Measurements from ENCODE around the gene MPPED1.

The MPPED1 gene

DNA sequence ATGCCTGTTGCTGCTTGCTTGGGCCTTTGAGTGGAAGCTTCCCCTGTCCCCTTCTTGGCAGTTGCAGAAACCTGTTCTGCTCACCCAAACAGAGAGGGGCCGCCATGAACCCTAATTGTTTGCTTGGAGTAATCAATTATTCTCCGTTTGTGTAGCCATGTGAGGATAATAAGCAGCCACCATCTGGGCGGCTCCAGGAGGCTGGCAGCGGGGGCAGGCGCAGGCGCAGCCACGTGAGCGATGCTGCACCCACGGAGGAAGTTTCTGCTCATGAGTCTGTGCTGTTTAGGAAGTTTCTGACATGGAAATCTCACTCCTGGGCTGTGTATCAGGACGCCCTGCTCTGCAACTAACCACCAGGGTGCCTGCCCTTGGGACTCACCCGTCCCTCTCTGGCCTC is 90.1 kb downstream of the MPPED1 start:
- no peak overlapping the region for H3K4me3 Mint-ChIP-seq
- H3K9me3 Mint-ChIP-seq: no peaks in the 10 kb centered on the region
- H3K27ac Mint-ChIP-seq: no peak overlapping the region
- ATAC-seq (replicated peaks) (no peak), DNase-seq (no peak)
- no peaks in the 10 kb centered on the region for H3K4me1 Mint-ChIP-seq
- H3K36me3 Mint-ChIP-seq: no peaks in the 10 kb centered on the region
- H3K27me3 Mint-ChIP-seq: no peaks in the 10 kb centered on the region

DNA sequence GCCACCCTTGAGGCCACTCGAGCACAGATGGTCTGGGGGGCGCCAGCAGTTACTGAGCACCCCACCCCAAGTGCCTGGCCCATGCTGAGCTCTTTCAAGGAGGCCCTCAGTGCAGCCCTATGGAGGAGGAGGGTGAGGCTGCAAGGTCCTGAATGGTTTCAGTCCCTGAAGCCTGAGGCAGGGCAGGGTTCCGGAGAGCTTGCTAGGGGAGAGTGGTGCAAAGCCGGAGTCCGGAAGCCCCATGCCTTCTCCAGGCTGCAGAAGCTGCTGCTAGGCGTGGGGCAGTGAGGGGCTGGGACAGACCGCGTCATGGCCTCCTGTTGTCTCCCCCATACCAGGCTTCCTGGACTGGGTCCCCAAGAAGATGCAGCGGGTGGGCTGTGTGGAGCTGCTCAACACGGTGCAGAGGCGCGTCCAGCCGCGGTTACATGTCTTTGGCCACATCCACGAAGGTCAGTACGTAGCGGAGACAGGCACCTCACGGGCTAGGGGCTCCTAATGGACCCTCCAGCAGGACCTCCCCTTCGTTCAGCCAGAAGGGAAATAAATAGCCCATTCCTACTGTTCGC is 90.6 kb downstream of the MPPED1 start:
- H3K4me1 Mint-ChIP-seq: no peaks in the 10 kb centered on the region
- ATAC-seq (replicated peaks): no peak

DNA sequence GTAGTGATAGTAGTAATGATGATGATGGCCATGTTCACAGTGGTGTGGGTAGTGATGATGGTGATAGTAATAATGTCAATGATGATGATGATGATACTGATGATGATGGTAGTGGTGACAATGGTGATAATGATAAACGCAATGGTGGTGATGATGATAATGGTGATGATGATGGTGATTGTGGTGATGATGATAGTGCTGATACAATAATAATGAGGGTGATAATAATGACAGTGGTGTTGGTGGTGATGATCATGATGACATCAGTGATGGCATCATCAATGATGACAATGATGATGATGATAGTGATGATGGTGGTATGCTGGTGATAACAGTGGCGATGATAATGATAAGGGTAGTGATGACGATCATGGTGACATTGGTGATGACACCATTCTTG is 92.3 kb downstream of the MPPED1 start:
- ATAC-seq (replicated peaks): no peak
- no peak for DNase-seq
- Mint-ChIP-seq H3K36me3 (no peaks in the 10 kb centered on the region), H3K4me3 (no peak overlapping the region), H3K9me3 (no peaks in the 10 kb centered on the region), H3K27ac (no peak overlapping the region), H3K27me3 (no peaks in the 10 kb centered on the region), H3K4me1 (no peaks in the 10 kb centered on the region)

More for the DNA sequence above, 90.6 kb downstream of the MPPED1 start:
- no peaks in the 10 kb centered on the region for H3K36me3 Mint-ChIP-seq
- no peak overlapping the region for H3K4me3 Mint-ChIP-seq
- no peak for DNase-seq
- no peaks in the 10 kb centered on the region for H3K27me3 Mint-ChIP-seq
- no peak overlapping the region for H3K27ac Mint-ChIP-seq
- no peaks in the 10 kb centered on the region for H3K9me3 Mint-ChIP-seq

DNA sequence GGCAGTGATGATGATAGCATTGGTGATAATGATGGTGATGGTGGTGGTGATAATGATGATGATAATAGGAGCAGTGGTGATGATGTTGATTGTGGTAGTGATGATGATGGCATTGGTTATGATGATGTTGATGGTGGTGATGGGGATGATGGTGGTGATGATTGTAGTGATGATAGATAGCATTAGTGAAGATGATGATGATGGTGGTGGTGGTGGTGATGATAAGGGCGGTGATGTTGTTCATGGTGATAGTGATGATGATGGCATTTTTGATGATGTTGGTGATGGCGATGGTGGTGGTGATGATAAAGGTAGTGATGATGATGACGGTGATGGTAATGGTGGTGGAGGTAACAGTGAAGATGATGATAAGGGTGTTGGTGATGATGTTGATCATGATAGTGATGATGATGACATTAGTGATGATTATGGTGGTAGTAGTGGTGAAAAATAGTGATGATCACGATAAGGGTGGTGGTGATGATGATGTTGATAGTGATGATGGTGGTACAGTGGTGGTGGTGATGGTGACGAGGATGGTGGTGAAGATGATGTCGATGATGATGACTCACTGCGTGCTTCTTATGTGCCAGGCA is 93.0 kb downstream of the MPPED1 start:
- no peaks in the 10 kb centered on the region for H3K4me1 Mint-ChIP-seq
- H3K9me3 Mint-ChIP-seq: peaks cover 2 to 4% of the 10 kb centered on the region in 2 donors
- ATAC-seq (replicated peaks) (no peak), DNase-seq (no peak)
- H3K36me3 Mint-ChIP-seq: no peaks in the 10 kb centered on the region
- H3K27me3 Mint-ChIP-seq: peaks cover 0 to 6% of the 10 kb centered on the region in 2 donors
- H3K27ac Mint-ChIP-seq: no peak overlapping the region
- no peak overlapping the region for H3K4me3 Mint-ChIP-seq

DNA sequence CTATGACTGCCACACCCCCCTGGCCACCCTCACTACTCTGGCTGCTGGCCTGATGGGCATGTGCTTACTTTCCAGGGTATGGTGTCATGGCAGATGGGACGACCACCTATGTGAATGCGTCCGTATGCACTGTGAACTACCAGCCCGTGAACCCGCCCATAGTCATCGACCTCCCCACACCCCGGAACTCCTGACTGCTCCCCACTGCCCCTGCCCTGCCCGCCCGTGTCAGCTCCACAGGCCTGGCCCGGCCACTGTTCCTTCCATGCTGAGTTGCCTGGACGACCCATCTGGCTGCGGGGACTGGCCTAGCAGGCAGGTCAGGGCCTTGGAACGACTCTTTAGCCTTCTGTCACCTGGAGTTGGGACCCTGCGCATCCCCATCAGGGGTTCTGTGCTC is 93.6 kb downstream of the MPPED1 start:
- Mint-ChIP-seq H3K9me3 (peaks cover 2 to 4% of the 10 kb centered on the region in 2 donors), H3K27ac (no peak overlapping the region), H3K4me1 (no peaks in the 10 kb centered on the region), H3K27me3 (peaks cover 0 to 8% of the 10 kb centered on the region in 2 donors), H3K4me3 (no peak overlapping the region), H3K36me3 (no peaks in the 10 kb centered on the region)
- ATAC-seq (replicated peaks): no peak
- no peak for DNase-seq

DNA sequence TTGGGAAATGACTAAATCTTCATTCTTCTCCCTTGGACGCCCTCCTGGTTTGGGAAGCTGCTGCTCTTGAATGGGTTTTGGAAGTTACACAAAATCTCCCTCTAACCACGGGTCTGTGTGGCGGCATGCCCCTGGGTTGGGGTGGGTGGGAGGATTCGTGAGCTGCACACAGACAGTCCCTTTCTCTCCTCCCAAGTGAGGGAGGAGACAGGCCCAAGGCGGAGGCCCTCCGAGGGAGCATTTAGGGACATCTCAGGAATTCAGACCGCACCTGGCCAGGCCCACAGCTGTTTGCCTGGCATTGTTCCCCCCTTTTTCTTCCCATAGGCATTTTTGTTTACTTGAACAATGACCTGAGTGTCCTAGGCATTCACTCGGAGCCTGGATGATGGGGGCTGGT is 94.1 kb downstream of the MPPED1 start:
- Mint-ChIP-seq H3K27ac (no peak overlapping the region), H3K4me3 (no peak overlapping the region), H3K27me3 (peaks cover 0 to 8% of the 10 kb centered on the region in 2 donors), H3K4me1 (no peaks in the 10 kb centered on the region), H3K9me3 (peaks cover 2 to 4% of the 10 kb centered on the region in 2 donors), H3K36me3 (no peaks in the 10 kb centered on the region)
- ATAC-seq (replicated peaks) (no peak), DNase-seq (no peak)

DNA sequence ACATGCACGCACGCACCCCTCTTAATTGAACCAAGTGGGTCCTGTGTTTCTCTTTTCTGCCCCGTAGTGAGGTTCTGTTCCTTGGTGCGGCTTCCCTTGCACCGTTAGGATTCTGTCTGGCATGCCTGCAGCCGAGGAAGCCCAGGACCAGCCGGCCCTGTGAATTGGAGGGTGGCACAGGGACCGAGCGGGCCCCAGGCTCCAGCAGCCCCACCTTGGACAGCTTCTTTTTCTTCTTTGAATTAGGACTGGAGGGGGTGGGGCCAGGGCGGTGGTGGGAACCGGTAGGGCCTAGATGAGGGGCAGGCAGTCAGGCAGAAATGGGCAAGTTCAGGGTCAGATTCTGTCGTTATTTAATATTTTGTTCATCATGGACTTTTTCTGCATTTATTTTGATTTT is 94.7 kb downstream of the MPPED1 start:
- H3K9me3 Mint-ChIP-seq: peaks cover 2 to 4% of the 10 kb centered on the region in 2 donors
- H3K27me3 Mint-ChIP-seq: peaks cover 0 to 8% of the 10 kb centered on the region in 2 donors
- no peaks in the 10 kb centered on the region for H3K36me3 Mint-ChIP-seq
- H3K4me1 Mint-ChIP-seq: no peaks in the 10 kb centered on the region
- ATAC-seq (replicated peaks) (no peak), DNase-seq (no peak)
- no peak overlapping the region for H3K4me3 Mint-ChIP-seq
- no peak overlapping the region for H3K27ac Mint-ChIP-seq

DNA sequence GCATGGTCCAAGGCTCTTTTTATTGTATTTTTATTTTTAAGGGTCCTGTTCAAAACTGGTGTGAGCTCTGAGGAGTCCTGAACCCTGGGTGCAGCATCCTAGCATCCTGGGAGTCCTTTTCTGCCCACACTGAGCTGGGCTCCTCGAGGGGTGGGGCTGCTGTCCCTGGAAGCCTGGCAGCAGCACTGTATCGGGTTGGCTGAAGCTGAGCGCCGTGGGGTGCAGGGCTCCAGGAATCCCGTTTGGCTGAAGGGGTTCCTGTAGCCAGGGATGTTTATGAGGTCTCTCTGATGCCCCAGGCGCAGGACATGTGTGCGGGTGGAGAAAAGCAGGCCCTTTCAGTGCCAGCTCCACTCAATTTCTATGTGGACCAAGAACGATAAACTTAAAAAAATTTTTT is 95.4 kb downstream of the MPPED1 start:
- H3K27me3 Mint-ChIP-seq: peaks cover 0 to 8% of the 10 kb centered on the region in 2 donors
- no peaks in the 10 kb centered on the region for H3K4me1 Mint-ChIP-seq
- H3K9me3 Mint-ChIP-seq: peaks cover 2 to 4% of the 10 kb centered on the region in 2 donors
- H3K27ac Mint-ChIP-seq: no peak overlapping the region
- DNase-seq (no peak), ATAC-seq (replicated peaks) (no peak)
- no peak overlapping the region for H3K4me3 Mint-ChIP-seq
- no peaks in the 10 kb centered on the region for H3K36me3 Mint-ChIP-seq

DNA sequence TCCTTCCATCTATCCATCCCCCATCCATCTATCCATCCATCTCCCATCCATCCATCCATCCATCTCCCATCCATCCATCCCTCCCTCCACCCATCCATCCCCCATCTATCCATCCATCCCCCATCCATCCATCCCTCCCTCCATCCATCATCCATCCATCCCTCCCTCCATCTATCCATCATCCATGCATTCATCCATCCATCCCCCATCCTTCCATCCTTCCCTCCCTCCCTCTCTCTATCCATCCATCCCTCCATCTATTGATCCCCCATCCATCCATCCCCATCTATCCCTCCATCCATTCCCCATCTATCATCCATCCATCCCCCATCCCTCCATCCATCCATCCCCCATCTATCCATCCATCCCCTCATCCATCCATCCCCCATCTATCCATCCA is 96.7 kb downstream of the MPPED1 start:
- H3K27me3 Mint-ChIP-seq: peaks cover 0 to 12% of the 10 kb centered on the region in 2 donors
- no peak overlapping the region for H3K27ac Mint-ChIP-seq
- peaks cover 2 to 4% of the 10 kb centered on the region in 2 donors for H3K9me3 Mint-ChIP-seq
- DNase-seq: no peak
- no peak overlapping the region for H3K4me3 Mint-ChIP-seq
- no peaks in the 10 kb centered on the region for H3K36me3 Mint-ChIP-seq
- ATAC-seq (replicated peaks): no peak
- no peaks in the 10 kb centered on the region for H3K4me1 Mint-ChIP-seq

DNA sequence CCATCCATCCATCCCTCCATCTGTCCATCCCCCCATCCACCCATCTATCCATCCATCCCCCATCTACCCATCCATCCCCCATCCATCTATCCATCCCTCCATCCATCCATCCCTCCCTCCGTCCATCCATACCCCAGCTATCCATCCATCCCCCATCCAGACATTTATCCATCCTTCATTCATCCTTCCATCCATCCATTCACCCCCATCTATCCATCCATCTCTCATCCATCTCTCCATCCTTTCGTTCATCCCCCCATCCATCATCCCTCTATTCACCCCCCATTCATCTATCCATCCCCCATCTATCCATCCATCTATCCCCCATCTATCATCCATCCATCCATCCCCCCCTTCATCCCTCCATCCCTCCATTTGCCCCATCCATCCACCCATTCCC is 97.5 kb downstream of the MPPED1 start:
- no peak overlapping the region for H3K27ac Mint-ChIP-seq
- peaks cover 2 to 4% of the 10 kb centered on the region in 2 donors for H3K9me3 Mint-ChIP-seq
- no peaks in the 10 kb centered on the region for H3K36me3 Mint-ChIP-seq
- peaks cover 0 to 12% of the 10 kb centered on the region in 2 donors for H3K27me3 Mint-ChIP-seq
- no peak for ATAC-seq (replicated peaks)
- DNase-seq: no peak
- no peaks in the 10 kb centered on the region for H3K4me1 Mint-ChIP-seq
- H3K4me3 Mint-ChIP-seq: no peak overlapping the region

DNA sequence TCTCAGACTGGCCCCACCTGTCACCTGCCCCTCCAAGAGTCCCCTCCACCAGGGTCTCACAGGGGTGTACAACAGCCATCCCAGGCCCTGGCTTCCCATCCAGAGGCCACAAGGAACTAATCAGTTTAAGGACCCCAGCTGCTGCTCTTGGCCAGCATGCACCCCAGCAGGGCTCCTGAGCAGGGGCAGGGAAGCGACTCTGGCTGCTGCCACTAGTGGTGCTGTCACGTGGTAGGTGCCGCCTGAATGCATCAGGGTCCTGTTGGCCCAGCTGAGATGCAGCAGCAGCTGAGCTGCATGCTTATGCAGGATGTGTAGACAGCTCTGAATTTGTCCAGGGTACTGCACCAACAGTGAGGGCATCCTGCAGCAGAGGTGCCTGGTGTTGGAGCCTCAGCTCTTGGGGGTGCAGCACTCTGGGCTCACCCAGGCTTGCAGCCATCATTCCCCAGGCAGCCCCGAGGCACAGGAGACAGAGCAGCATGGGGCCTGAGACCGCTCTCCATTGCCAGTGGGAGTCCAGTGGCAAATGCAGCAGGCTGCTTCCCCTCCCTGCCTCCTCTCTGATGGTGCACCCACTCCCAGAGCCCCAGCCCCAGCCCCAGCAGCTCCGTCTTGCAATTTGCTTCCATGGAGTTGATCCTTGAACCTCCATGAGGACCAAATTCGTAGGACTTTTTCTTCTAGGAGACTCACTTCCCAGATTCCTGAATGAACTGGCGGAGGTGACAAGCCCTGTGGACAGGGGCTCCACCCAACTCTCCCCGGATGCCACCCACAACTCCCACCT is 98.7 kb downstream of the MPPED1 start:
- peaks cover 2 to 4% of the 10 kb centered on the region in 2 donors for H3K9me3 Mint-ChIP-seq
- ATAC-seq (replicated peaks) (no peak), DNase-seq (no peak)
- H3K4me1 Mint-ChIP-seq: no peaks in the 10 kb centered on the region
- no peak overlapping the region for H3K27ac Mint-ChIP-seq
- no peaks in the 10 kb centered on the region for H3K36me3 Mint-ChIP-seq
- H3K27me3 Mint-ChIP-seq: peaks cover 4 to 16% of the 10 kb centered on the region in 2 donors
- no peak overlapping the region for H3K4me3 Mint-ChIP-seq

DNA sequence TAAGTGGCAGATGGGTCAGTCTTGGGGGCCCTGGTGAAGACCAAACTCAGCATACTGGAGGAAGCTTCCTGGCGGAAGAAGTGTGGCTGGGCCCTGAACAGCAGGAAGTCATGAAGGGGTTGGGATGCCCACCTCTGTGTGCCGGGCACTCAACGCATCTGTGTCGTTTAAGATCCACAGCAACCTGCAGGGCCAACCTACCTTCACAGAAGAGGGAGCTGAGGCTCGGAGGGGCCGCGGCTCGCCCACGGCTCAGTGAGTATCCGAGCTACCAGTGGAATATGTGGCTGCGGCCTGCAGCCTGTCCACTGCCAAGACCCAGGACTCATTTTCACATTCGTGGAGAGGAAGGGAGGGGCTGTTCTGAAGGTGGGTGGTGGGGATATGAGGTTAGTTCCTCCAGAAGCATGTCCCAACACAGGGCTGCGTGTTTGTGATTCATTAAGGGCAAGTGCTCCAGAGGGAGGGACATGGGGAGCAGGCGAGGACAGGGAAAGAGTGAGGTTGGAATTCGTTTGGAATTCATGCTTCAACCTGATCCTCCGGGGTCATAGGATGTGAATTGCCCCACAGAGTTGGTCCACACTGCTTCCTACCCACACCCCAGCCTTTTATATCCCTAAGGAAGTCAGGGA is 99.6 kb downstream of the MPPED1 start:
- no peaks in the 10 kb centered on the region for H3K4me1 Mint-ChIP-seq
- H3K27me3 Mint-ChIP-seq: peaks cover 4 to 16% of the 10 kb centered on the region in 2 donors

DNA sequence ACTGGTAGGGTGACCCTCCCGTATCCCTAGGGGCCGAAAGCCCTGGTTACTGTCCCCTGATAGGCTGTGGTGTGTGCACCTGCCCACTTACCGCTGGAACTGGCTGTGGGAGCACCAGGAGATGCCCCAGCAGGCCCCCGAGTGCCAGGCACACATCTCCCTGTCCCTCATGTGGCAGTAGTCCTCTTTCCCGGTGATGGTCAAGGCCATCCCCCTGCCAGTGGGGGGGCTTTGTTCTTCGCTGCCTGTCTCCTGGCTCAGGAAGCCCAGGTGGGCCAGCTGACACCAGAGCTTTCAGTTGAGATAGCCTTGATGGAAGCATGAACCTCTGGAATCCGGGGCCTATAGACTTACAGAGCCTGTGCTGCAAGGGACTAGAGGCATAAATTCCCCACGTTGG is 100.5 kb downstream of the MPPED1 start:
- no peak for ATAC-seq (replicated peaks)
- DNase-seq: no peak
- Mint-ChIP-seq H3K4me3 (no peak overlapping the region), H3K9me3 (peaks cover 2 to 4% of the 10 kb centered on the region in 2 donors), H3K27me3 (peaks cover 4 to 16% of the 10 kb centered on the region in 2 donors), H3K36me3 (no peaks in the 10 kb centered on the region), H3K4me1 (no peaks in the 10 kb centered on the region), H3K27ac (no peak overlapping the region)

More for the DNA sequence above, 99.6 kb downstream of the MPPED1 start:
- no peak for DNase-seq
- ATAC-seq (replicated peaks): no peak
- H3K36me3 Mint-ChIP-seq: no peaks in the 10 kb centered on the region
- H3K27ac Mint-ChIP-seq: no peak overlapping the region
- peaks cover 2 to 4% of the 10 kb centered on the region in 2 donors for H3K9me3 Mint-ChIP-seq
- H3K4me3 Mint-ChIP-seq: no peak overlapping the region

DNA sequence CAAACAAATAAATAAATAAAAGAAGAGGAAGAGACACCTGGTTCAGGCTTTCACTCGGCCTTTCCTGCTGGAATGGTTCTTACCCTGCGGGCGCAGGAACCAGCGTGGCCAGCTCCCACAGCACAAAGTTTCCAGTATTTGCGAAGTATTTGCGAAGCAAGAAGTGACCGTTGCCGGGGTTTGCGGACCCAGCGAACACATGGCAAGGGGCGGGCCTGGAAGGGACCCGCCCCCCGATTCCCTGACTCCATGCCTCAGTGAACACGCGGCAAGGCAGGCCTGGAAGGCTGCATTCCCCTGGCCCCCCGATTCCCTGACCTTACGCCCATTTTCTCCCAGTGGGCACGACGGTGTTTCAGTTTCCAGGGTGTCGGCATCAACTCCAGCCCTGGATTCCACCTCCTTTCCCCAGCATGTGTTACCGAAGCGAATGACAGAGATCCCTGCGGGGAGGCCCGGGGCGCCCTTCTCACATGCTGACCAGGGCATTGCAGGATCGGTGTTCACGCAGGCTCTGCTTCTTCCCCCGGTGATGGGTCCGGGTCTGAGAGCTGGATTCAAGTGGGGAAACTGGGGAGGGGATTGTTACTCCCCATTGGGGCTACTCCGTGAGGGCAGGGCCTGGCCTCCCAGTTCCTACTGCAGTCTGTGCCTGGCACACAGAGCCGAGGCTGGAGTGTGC is 102.8 kb downstream of the MPPED1 start:
- H3K36me3 Mint-ChIP-seq: no peaks in the 10 kb centered on the region
- H3K27ac Mint-ChIP-seq: no peak overlapping the region
- peaks cover 5 to 11% of the 10 kb centered on the region in 2 donors for H3K27me3 Mint-ChIP-seq
- no peaks in the 10 kb centered on the region for H3K9me3 Mint-ChIP-seq
- no peak for DNase-seq
- ATAC-seq (replicated peaks): no peak
- no peaks in the 10 kb centered on the region for H3K4me1 Mint-ChIP-seq
- no peak overlapping the region for H3K4me3 Mint-ChIP-seq

Measured in stimulated activated naive B cell treated with anti-CD40 and anti-IgM and Interleukin-4, amounts not matched to agents 10 μg/mL and 1 μg/mL and 100 μg/mL, for 72 hours (primary cell).